NCI-H146 (cell line): ENCODE results near the gene CCM2L.

Source experiments
- DNase-seq: peaks from one replicate; lab custom pipeline; 2025; lab: John Stamatoyannopoulos, UW

The CCM2L gene

GRCh38 chr20:32059189-32059588 is 49.0 kb downstream of the CCM2L start:
- no peak for DNase-seq

- no peak for DNase-seq
Measured at GRCh38 chr20:32062776-32063170, 52.5 kb downstream of the CCM2L start.

- DNase-seq = no peak
Measured at GRCh38 chr20:32063695-32064094, 53.5 kb downstream of the CCM2L start.

- DNase-seq = no peak
Measured at GRCh38 chr20:32064667-32065066, 54.4 kb downstream of the CCM2L start.

GRCh38 chr20:32067234-32067821 is 57.1 kb downstream of the CCM2L start:
- no peak for DNase-seq

- no peak for DNase-seq
Measured at GRCh38 chr20:32068174-32068573, 57.9 kb downstream of the CCM2L start.

GRCh38 chr20:32069711-32070110 is 59.5 kb downstream of the CCM2L start:
- DNase-seq = no peak

- no peak for DNase-seq
Measured at GRCh38 chr20:32070282-32070681, 60.0 kb downstream of the CCM2L start.

- no peak for DNase-seq
Measured at GRCh38 chr20:32070690-32071213, 60.5 kb downstream of the CCM2L start.

- no peak for DNase-seq
Measured at GRCh38 chr20:32071395-32072167, 61.3 kb downstream of the CCM2L start.

GRCh38 chr20:32072168-32072750 is 62.0 kb downstream of the CCM2L start:
- no peak for DNase-seq

- no peak for DNase-seq
Measured at GRCh38 chr20:32075534-32075933, 65.3 kb downstream of the CCM2L start.

GRCh38 chr20:32077190-32077589 is 67.0 kb downstream of the CCM2L start:
- no peak for DNase-seq

GRCh38 chr20:32078322-32078721 is 68.1 kb downstream of the CCM2L start:
- no peak for DNase-seq

- no peak for DNase-seq
Measured at GRCh38 chr20:32078791-32079190, 68.6 kb downstream of the CCM2L start.

GRCh38 chr20:32079655-32080109 is 69.4 kb downstream of the CCM2L start:
- DNase-seq = peak; percentile 31

GRCh38 chr20:32080783-32081182 is 70.5 kb downstream of the CCM2L start:
- DNase-seq = no peak
